ENCODE measurements around the gene ADAMTS16. TPM values are rescaled to one million over a fixed set of nuclear protein-coding genes. Genes with fewer than 3 reads are reported as not detected.

The ADAMTS16 gene
- total RNA-seq, 1 experiment from 2014 or later: not detected

DNA sequence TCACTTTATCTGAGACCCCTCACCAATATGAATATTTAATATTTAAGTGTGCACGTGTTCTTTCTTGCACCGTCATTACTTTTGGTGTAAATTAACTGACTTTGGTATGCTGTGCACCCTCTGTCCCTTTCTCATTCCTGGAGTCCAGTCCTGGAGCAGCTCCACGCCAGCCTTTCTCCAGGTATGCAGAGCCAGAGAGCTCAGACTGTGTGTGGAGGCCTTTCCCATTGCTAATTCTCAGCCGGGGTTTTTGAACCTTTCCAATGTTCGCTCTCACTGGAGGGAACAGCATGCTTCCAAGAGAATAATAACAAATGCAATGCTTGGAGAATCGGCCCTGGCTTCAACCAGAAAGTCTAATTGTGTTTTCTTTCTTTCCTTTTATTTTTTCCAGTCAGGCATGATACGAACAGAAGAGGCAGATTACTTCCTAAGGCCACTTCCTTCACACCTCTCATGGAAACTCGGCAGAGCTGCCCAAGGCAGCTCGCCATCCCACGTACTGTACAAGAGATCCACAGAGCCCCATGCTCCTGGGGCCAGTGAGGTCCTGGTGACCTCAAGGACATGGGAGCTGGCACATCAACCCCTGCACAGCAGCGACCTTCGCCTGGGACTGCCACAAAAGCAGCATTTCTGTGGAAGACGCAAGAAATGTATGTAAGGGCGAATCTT, 41.7 kb downstream of the ADAMTS16 start:
- Histone ChIP-seq H3K9ac (ENCODE audit: low read length) (no peak overlapping the region), H3K4me3 (ENCODE audit: low read length) (no peak overlapping the region), H3K9me3 (ENCODE audit: low read length) (no peaks in the 10 kb centered on the region), H3K4me1 (ENCODE audit: low read length) (no peaks in the 10 kb centered on the region), H4K20me1 (ENCODE audit: insufficient read depth, low read depth, low read length) (no peaks in the 10 kb centered on the region), H3K27ac (ENCODE audit: low read length) (no peak overlapping the region), H3K79me2 (ENCODE audit: low read length) (no peaks in the 10 kb centered on the region), H3K36me3 (ENCODE audit: insufficient read depth, low read length) (no peaks in the 10 kb centered on the region), H2AFZ (ENCODE audit: low read length) (no peak overlapping the region), H3K9me2 (replicated peaks; ENCODE audit: insufficient read depth, low read length) (no peaks in the 10 kb centered on the region), H3K27me3 (ENCODE audit: low read length) (no peaks in the 10 kb centered on the region), H3K4me2 (ENCODE audit: low read depth, low read length, poor library complexity, severe bottlenecking) (no peak overlapping the region)
- no peak for DNase-seq

DNA sequence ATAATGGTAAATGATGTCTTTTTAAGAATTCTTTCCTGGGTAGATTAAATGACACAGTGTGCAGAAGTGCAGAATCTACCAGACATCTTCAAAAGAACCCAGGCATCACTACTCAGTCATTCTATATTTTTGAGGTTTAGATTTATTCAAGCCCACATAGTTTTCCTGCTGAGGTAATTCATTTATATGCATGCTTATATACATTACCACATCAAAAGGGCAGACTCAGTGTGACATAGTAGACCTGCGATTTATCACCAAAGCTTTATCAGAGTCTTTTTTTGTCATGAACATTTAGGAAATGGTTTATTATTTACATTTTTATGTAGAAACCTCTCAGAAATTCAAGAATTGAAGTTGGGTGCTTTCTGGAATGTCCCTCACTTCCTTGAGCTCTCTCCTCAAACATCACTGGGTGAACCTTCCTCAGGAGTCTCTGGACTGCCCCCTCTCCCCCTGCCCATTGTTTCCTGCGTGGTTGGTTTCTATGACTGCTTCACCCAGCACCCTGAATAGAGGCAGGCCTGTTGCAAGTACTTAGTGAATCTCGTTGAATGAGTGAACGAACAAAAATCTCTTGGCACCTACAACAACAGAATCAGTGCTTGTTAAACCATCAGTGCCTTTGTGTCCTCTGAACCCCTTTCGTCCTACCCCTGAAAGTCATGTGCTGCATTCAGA, 42.5 kb downstream of the ADAMTS16 start:
- no peak for DNase-seq
- H4K20me1 ChIP-seq (ENCODE audit: insufficient read depth, low read depth, low read length): no peaks in the 10 kb centered on the region
- no peaks in the 10 kb centered on the region for H3K4me1 ChIP-seq (ENCODE audit: low read length)
- H2AFZ ChIP-seq (ENCODE audit: low read length): no peak overlapping the region
- H3K27me3 ChIP-seq (ENCODE audit: low read length): no peaks in the 10 kb centered on the region
- H3K9ac ChIP-seq (ENCODE audit: low read length): no peak overlapping the region
- H3K36me3 ChIP-seq (ENCODE audit: insufficient read depth, low read length): no peaks in the 10 kb centered on the region
- H3K9me3 ChIP-seq (ENCODE audit: low read length): no peaks in the 10 kb centered on the region
- no peak overlapping the region for H3K27ac ChIP-seq (ENCODE audit: low read length)
- H3K79me2 ChIP-seq (ENCODE audit: low read length): no peaks in the 10 kb centered on the region
- no peaks in the 10 kb centered on the region for H3K9me2 ChIP-seq (replicated peaks; ENCODE audit: insufficient read depth, low read length)
- no peak overlapping the region for H3K4me2 ChIP-seq (ENCODE audit: low read depth, low read length, poor library complexity, severe bottlenecking)
- H3K4me3 ChIP-seq (ENCODE audit: low read length): no peak overlapping the region

DNA sequence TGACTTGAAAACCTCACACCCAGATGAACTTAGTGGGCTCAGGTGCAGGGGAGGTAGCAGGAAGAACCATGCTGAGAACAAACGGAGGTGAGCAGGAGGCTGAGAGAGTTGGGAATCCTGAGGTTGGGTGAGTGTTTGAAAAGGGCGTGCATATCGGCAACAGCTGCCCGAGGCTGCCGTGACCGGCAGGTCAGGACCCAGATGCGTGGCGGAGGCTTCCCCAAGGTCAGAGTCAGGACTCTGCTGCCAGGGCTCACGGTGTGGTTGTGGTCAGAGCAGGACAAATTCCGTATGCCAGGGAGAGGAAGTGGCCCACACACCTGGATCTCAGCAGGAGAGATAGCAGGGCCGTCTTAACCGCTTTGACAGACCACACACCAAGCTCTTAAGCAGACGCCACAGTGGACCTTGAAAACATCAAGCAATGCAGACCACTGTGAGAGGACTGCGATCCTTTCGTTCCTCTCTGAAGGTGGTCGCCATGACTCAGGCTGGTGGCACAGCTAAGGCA, 43.1 kb downstream of the ADAMTS16 start:
- Histone ChIP-seq H3K36me3 (ENCODE audit: insufficient read depth, low read length) (no peaks in the 10 kb centered on the region), H3K27me3 (ENCODE audit: low read length) (no peaks in the 10 kb centered on the region), H3K4me1 (ENCODE audit: low read length) (no peaks in the 10 kb centered on the region), H3K4me2 (ENCODE audit: low read depth, low read length, poor library complexity, severe bottlenecking) (no peak overlapping the region), H3K4me3 (ENCODE audit: low read length) (no peak overlapping the region), H3K9ac (ENCODE audit: low read length) (no peak overlapping the region), H3K27ac (ENCODE audit: low read length) (no peak overlapping the region), H2AFZ (ENCODE audit: low read length) (no peak overlapping the region), H4K20me1 (ENCODE audit: insufficient read depth, low read depth, low read length) (no peaks in the 10 kb centered on the region), H3K79me2 (ENCODE audit: low read length) (no peaks in the 10 kb centered on the region), H3K9me3 (ENCODE audit: low read length) (no peaks in the 10 kb centered on the region), H3K9me2 (replicated peaks; ENCODE audit: insufficient read depth, low read length) (no peaks in the 10 kb centered on the region)
- no peak for DNase-seq

DNA sequence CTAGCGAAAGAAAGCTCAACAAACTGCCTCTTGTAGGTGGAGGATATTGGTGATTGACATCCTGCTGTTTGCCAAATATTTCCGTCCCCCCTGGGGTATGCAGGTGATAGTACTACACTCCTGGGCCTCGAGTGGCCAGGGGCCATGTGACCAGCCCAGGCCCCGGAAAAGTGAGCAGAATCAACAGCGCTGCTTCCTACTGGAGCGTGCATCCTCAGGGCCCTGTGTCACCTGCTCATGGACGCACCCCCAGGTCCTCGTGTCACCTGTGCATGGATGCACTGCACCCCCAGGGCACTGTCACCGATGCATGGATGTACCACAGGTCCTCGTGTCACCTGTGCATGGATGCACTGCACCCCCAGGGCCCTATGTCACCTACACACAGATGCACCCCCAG, 43.8 kb downstream of the ADAMTS16 start:
- Histone ChIP-seq H3K4me2 (ENCODE audit: low read depth, low read length, poor library complexity, severe bottlenecking) (no peak overlapping the region), H3K9me3 (ENCODE audit: low read length) (no peaks in the 10 kb centered on the region), H2AFZ (ENCODE audit: low read length) (no peak overlapping the region), H4K20me1 (ENCODE audit: insufficient read depth, low read depth, low read length) (no peaks in the 10 kb centered on the region), H3K27me3 (ENCODE audit: low read length) (no peaks in the 10 kb centered on the region), H3K27ac (ENCODE audit: low read length) (no peak overlapping the region), H3K9me2 (replicated peaks; ENCODE audit: insufficient read depth, low read length) (no peaks in the 10 kb centered on the region), H3K79me2 (ENCODE audit: low read length) (no peaks in the 10 kb centered on the region), H3K4me1 (ENCODE audit: low read length) (no peaks in the 10 kb centered on the region), H3K36me3 (ENCODE audit: insufficient read depth, low read length) (no peaks in the 10 kb centered on the region), H3K9ac (ENCODE audit: low read length) (no peak overlapping the region), H3K4me3 (ENCODE audit: low read length) (no peak overlapping the region)
- DNase-seq: no peak

DNA sequence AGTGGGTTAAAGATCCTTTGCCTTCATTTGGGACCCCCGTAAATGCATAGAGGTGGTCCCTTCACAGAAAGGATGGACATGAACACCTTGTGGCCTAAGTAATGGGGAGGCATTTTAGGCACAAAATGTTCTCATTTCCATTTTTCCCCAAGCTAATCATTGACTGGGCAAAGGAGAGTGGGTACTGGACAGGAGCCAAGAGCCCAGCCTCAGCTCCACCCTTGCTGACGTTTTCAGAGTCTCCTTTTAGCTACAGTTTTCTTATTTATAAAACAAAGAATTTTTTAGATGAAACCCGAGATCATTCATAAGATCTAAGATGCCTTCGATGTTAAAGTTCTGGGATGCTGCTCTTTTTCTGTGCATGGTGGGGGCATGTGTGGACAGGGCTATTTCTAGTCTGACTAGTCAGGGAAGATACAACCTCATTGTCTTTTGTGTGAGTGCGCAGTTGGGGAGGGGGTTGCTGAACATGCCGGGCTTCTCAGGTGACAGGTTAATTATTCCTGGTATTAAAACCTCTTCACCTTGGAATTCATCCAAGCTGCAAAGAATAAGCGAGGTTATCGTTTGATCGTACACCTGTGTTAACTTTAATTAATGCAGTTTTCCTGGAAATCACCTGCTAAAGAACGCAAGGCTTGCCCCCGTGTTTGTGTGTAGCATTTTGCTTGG, 48.4 kb downstream of the ADAMTS16 start:
- no peaks in the 10 kb centered on the region for H3K9me2 ChIP-seq (replicated peaks; ENCODE audit: insufficient read depth, low read length)
- H4K20me1 ChIP-seq (ENCODE audit: insufficient read depth, low read depth, low read length): no peaks in the 10 kb centered on the region
- H3K4me2 ChIP-seq (ENCODE audit: low read depth, low read length, poor library complexity, severe bottlenecking): no peak overlapping the region
- H3K9ac ChIP-seq (ENCODE audit: low read length): no peak overlapping the region
- no peak for DNase-seq
- no peaks in the 10 kb centered on the region for H3K79me2 ChIP-seq (ENCODE audit: low read length)
- no peak overlapping the region for H3K4me3 ChIP-seq (ENCODE audit: low read length)
- H3K4me1 ChIP-seq (ENCODE audit: low read length): no peaks in the 10 kb centered on the region
- no peaks in the 10 kb centered on the region for H3K9me3 ChIP-seq (ENCODE audit: low read length)
- H3K27ac ChIP-seq (ENCODE audit: low read length): no peak overlapping the region
- no peaks in the 10 kb centered on the region for H3K27me3 ChIP-seq (ENCODE audit: low read length)
- no peak overlapping the region for H2AFZ ChIP-seq (ENCODE audit: low read length)
- no peaks in the 10 kb centered on the region for H3K36me3 ChIP-seq (ENCODE audit: insufficient read depth, low read length)

DNA sequence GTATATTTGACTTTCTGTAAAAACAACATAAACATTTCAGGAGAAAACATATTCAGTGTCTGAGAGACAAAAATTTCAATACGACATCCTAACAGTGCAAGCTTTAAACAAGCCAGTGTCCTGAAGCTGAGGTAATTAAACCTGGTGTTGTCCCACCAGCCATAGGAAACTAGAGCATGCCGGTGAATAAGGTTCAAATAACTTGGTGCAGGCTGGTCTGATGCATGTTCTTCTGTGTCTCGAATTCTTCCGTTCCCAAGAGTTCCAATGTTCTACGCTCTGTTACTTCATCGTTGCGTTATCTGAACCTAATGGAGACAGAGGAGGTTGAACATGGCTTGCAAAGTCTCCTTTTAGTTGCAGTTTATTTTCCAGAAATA, 48.9 kb downstream of the ADAMTS16 start:
- Histone ChIP-seq H3K9me2 (replicated peaks; ENCODE audit: insufficient read depth, low read length) (no peaks in the 10 kb centered on the region), H4K20me1 (ENCODE audit: insufficient read depth, low read depth, low read length) (no peaks in the 10 kb centered on the region), H3K9me3 (ENCODE audit: low read length) (no peaks in the 10 kb centered on the region), H3K27me3 (ENCODE audit: low read length) (no peaks in the 10 kb centered on the region), H3K4me1 (ENCODE audit: low read length) (no peaks in the 10 kb centered on the region), H3K27ac (ENCODE audit: low read length) (no peak overlapping the region), H2AFZ (ENCODE audit: low read length) (no peak overlapping the region), H3K4me3 (ENCODE audit: low read length) (no peak overlapping the region), H3K79me2 (ENCODE audit: low read length) (no peaks in the 10 kb centered on the region), H3K4me2 (ENCODE audit: low read depth, low read length, poor library complexity, severe bottlenecking) (no peak overlapping the region), H3K36me3 (ENCODE audit: insufficient read depth, low read length) (no peaks in the 10 kb centered on the region), H3K9ac (ENCODE audit: low read length) (no peak overlapping the region)
- no peak for DNase-seq

DNA sequence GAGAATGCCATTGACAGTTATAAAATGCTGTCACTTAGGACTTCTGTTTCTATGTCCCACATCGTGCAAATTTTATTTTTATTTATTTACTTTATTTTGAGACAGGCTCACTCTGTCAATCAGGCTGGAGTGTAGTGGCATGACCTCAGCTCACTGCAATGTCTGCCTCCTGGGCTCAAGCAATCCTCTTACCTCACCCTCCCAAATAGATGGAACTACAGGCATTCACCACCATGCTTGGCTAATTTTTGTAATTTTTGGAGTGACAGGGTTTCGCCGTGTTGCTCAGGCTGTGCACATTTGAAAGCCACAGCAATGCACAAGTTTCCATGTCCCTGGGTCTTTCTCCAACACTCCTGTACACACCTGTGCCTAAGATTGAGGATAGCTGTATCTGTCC, 51.8 kb downstream of the ADAMTS16 start:
- H3K4me3 ChIP-seq (ENCODE audit: low read length): no peak overlapping the region
- no peaks in the 10 kb centered on the region for H3K9me2 ChIP-seq (replicated peaks; ENCODE audit: insufficient read depth, low read length)
- no peaks in the 10 kb centered on the region for H3K4me1 ChIP-seq (ENCODE audit: low read length)
- H3K9me3 ChIP-seq (ENCODE audit: low read length): no peaks in the 10 kb centered on the region
- H3K27me3 ChIP-seq (ENCODE audit: low read length): no peaks in the 10 kb centered on the region
- H3K36me3 ChIP-seq (ENCODE audit: insufficient read depth, low read length): no peaks in the 10 kb centered on the region
- no peak overlapping the region for H2AFZ ChIP-seq (ENCODE audit: low read length)
- H3K9ac ChIP-seq (ENCODE audit: low read length): no peak overlapping the region
- H3K27ac ChIP-seq (ENCODE audit: low read length): no peak overlapping the region
- no peaks in the 10 kb centered on the region for H4K20me1 ChIP-seq (ENCODE audit: insufficient read depth, low read depth, low read length)
- no peaks in the 10 kb centered on the region for H3K79me2 ChIP-seq (ENCODE audit: low read length)
- H3K4me2 ChIP-seq (ENCODE audit: low read depth, low read length, poor library complexity, severe bottlenecking): no peak overlapping the region
- DNase-seq: no peak

DNA sequence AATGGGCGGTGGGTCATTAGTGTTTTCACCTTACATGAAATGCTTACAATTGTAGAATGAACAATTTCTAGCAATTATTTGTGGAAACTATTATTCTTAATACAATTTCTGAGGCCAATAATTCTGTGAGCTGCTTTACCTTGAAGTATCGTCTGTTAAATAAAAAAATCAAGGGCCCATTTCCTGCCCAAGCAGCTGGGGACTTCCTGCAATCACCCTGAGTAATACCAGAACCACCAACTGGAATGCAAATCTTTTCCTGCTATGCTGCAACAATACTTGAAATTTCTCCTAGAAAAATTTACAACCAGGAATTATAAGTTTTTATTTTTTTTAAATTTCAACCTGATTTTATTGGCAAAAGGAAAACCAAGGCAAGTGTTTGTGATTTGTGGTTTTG, 52.6 kb downstream of the ADAMTS16 start:
- Histone ChIP-seq H3K4me1 (ENCODE audit: low read length) (no peaks in the 10 kb centered on the region), H4K20me1 (ENCODE audit: insufficient read depth, low read depth, low read length) (no peaks in the 10 kb centered on the region), H3K4me3 (ENCODE audit: low read length) (no peak overlapping the region), H3K36me3 (ENCODE audit: insufficient read depth, low read length) (no peaks in the 10 kb centered on the region), H3K4me2 (ENCODE audit: low read depth, low read length, poor library complexity, severe bottlenecking) (no peak overlapping the region), H3K27me3 (ENCODE audit: low read length) (no peaks in the 10 kb centered on the region), H3K9ac (ENCODE audit: low read length) (no peak overlapping the region), H3K79me2 (ENCODE audit: low read length) (no peaks in the 10 kb centered on the region), H3K27ac (ENCODE audit: low read length) (no peak overlapping the region), H2AFZ (ENCODE audit: low read length) (no peak overlapping the region), H3K9me3 (ENCODE audit: low read length) (no peaks in the 10 kb centered on the region), H3K9me2 (replicated peaks; ENCODE audit: insufficient read depth, low read length) (no peaks in the 10 kb centered on the region)
- DNase-seq: no peak
